Measurements from ENCODE around the gene ARID2. TPM values are rescaled to one million over a fixed set of nuclear protein-coding genes. Genes with fewer than 3 reads are reported as not detected.

Gene ARID2
- total and polyA plus RNA-seq, 10 of the 15 experiments (the other 5 are each of a cell fraction or from before 2014, with no cell fraction given) = 9.2 to 29.8 (median 20.3) TPM

- H3K4me3 ChIP-seq = no peak overlapping the region
- intact Hi-C loops (cut with micrococcal nuclease; ENCODE audit: unreplicated experiment) = no loop called here
- peaks cover 0 to 14% of the 10 kb centered on the region in 2 experiments; a peak in 3 of 4 replicates for H3K36me3 ChIP-seq (ENCODE audit: control insufficient read depth in 2 of 2, insufficient read depth in 2 of 2, low read length in 1 of 2)
- no peak for DNase-seq (ENCODE audit: low read depth, low spot score)
- H3K9ac ChIP-seq (ENCODE audit: control insufficient read depth, insufficient read depth, low read length) = no peak overlapping the region
- ATAC-seq = no peak
- 32% methylated on average over 1 of the region's 1 CpG for WGBS (ENCODE audit: insufficient coverage, insufficient replicate concordance, low lambda C conversion rate, missing lambda C conversion rate)
- ChIA-PET POLR2A (no interaction called here), CTCF (interaction anchor here (0.6 to 1.9 kb wide), 8 partner anchors 13 to 391 kb away, joined by 3 to 6 read pairs (median 4); no protein-coding TSS in a partner anchor), SMC1A (ENCODE audit: uncharacterized antibody, unreplicated experiment) (interaction anchor here (0.9 to 2.8 kb wide), 4 partner anchors 9 to 18 kb away, joined by 3 to 6 read pairs (median 4); no protein-coding TSS in a partner anchor), RAD21 (ENCODE audit: unreplicated experiment) (interaction anchor here (1.1 to 1.5 kb wide), 2 partner anchors 172 to 391 kb away, joined by 3 to 5 read pairs; no protein-coding TSS in a partner anchor)
- H3K4me2 ChIP-seq (ENCODE audit: control insufficient read depth, insufficient read depth) = no peak overlapping the region
- no peaks in the 10 kb centered on the region for H3K27me3 ChIP-seq (replicated peaks in 1 of 2; ENCODE audit: control insufficient read depth in 2 of 2, insufficient read depth in 2 of 2, low read length in 1 of 2)
- no peak overlapping the region for H2AFZ ChIP-seq (ENCODE audit: control insufficient read depth, low read depth, low read length)
- TF ChIP-seq, protein P1, sequence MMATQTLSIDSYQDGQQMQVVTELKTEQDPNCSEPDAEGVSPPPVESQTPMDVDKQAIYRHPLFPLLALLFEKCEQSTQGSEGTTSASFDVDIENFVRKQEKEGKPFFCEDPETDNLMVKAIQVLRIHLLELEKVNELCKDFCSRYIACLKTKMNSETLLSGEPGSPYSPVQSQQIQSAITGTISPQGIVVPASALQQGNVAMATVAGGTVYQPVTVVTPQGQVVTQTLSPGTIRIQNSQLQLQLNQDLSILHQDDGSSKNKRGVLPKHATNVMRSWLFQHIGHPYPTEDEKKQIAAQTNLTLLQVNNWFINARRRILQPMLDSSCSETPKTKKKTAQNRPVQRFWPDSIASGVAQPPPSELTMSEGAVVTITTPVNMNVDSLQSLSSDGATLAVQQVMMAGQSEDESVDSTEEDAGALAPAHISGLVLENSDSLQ (IDR thresholded peaks at IDR 0.05) = no peak
- no peak for TF ChIP-seq EZH2 (IDR thresholded peaks at IDR 0.05; ENCODE audit: borderline replicate concordance, control insufficient read depth, low read depth, low read length)
- TF ChIP-seq BACH1 (IDR thresholded peaks at IDR 0.05; ENCODE audit: borderline replicate concordance) = no peak
- TF ChIP-seq ZNF274 (IDR thresholded peaks at IDR 0.05; ENCODE audit: insufficient read depth, insufficient read length) = no peak
- TF ChIP-seq SIX5 (IDR thresholded peaks at IDR 0.05; ENCODE audit: low read depth, low read length, severe bottlenecking) = no peak
- no peak for TF ChIP-seq IRF3 (IDR thresholded peaks at IDR 0.05)
- no peak for TF ChIP-seq PAX5 (IDR thresholded peaks at IDR 0.05; ENCODE audit: borderline replicate concordance, low read depth, low read length)
- TF ChIP-seq, protein P2, sequence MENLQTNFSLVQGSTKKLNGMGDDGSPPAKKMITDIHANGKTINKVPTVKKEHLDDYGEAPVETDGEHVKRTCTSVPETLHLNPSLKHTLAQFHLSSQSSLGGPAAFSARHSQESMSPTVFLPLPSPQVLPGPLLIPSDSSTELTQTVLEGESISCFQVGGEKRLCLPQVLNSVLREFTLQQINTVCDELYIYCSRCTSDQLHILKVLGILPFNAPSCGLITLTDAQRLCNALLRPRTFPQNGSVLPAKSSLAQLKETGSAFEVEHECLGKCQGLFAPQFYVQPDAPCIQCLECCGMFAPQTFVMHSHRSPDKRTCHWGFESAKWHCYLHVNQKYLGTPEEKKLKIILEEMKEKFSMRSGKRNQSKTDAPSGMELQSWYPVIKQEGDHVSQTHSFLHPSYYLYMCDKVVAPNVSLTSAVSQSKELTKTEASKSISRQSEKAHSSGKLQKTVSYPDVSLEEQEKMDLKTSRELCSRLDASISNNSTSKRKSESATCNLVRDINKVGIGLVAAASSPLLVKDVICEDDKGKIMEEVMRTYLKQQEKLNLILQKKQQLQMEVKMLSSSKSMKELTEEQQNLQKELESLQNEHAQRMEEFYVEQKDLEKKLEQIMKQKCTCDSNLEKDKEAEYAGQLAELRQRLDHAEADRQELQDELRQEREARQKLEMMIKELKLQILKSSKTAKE (IDR thresholded peaks at IDR 0.05; ENCODE audit: low read depth, poor library complexity, severe bottlenecking) = no peak
- TF ChIP-seq IKZF1 (conservative IDR thresholded peaks at IDR 0.05) = no peak
- no peak for TF ChIP-seq NR2C2 (IDR thresholded peaks at IDR 0.05; ENCODE audit: borderline replicate concordance, control insufficient read depth, insufficient read length, low read depth)
- H3K9me3 ChIP-seq (replicated peaks; ENCODE audit: control insufficient read depth, insufficient read depth, low read length) = no peaks in the 10 kb centered on the region
- H3K79me2 ChIP-seq (ENCODE audit: control insufficient read depth, insufficient read depth, low read length) = no peaks in the 10 kb centered on the region
- no peak for FAIRE-seq
- H3K27ac ChIP-seq (ENCODE audit: control insufficient read depth, insufficient read depth) = no peak overlapping the region
- no peaks in the 10 kb centered on the region for H3K4me1 ChIP-seq (ENCODE audit: control insufficient read depth, insufficient read depth, low read length)
- no peaks in the 10 kb centered on the region for H4K20me1 ChIP-seq (ENCODE audit: control insufficient read depth, insufficient read depth)
- in situ Hi-C loops (cut with MboI) = no loop called here
- BruUV-seq (replicated peaks) = no TSS peak
Observed at GRCh38 chr12:45934956-45935355, 205.4 kb downstream of the ARID2 start.
